NCI-H748 treated with DMSO at 0.1 percent for 48 hours (cell line): ENCODE data around the gene C2CD2.

ENCODE experiments used
- DNase-seq: peaks from one replicate; lab custom pipeline; 2025; lab: John Stamatoyannopoulos, UW

The C2CD2 gene

DNA sequence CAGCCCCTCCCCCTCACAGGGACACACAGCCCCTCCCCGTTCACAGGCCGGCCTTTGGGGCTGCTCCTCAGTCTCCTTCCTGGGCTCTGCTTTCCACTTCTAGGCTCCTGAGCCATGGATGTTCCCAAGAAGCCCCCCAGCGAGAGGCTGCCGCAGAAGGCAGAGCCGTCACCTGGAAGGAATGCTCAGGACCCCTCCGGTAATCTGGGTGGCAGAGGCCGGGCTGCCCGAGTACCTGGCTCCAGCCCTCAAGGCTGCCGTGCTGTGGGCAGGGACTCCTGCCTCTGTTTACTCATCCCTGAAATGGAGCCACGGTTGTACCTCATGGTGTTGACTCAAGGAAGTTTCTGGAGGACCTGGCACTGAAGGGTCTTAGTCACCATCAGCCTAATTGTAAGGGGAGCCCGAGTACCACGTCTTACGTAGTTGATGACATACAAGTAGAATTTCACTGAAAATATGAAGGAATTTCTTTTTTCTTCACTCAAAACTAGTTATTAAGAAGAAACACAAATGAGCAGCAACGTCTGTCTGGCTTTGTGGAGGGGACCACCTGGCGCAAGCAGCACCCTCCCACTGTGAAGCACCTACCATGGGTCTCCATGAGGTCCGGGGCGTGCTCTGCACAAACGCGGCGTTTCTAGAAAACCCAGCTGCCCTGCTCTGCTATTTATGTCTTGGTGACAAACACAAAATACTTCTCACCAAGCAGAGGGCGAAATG is 108.3 kb downstream of the C2CD2 start:
- no peak for DNase-seq

DNA sequence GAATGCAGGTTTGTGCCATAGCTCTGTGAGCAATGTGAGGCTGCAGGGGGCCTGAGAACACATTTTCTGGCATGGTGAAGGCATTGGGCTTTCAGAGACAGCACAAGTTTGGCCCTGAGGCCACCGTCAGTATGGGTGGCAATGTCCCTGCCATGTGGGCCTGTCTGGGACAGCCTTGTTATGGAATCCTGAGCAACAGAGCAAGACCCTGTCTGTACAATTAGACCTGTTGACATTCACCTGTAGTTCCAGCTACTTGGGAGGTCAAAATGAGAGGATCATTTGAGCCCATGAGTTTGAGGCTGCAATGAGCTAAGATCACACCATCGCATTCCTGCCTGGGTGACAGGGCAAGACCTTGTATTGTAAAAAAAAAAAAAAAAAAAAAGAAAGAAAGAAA is 110.2 kb downstream of the C2CD2 start:
- no peak for DNase-seq

- DNase-seq, result no peak
Measured at GRCh38 chr21:41840880-41841279, 112.9 kb downstream of the C2CD2 start.

GRCh38 chr21:41839387-41840000 is 114.3 kb downstream of the C2CD2 start:
- no peak for DNase-seq

DNA sequence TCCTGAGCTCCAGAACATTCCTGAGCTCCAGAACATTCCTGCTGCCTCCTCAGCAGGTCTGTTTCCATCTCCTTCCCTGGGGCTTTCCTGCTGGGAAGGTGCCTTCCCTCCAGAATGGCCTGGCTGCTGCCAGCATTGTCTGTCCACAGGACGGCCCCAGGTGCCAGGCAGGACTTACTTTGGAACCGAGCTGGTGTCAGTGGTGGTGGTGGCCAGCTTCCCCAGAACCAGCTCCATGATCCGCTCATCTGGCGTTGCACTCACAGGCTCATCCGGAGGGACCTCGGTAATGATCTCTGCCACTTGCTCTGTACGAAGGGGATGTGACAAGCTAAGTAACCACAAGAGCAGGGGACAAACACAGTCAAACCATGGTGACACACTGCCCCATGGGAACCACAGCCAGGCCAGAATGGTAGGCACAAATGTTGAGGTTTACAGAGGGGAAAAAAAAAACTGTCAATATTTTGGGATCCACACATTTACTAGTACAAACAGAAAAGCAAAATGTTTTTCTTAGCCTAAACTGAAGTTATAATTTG is 116.0 kb downstream of the C2CD2 start:
- DNase-seq, result no peak

DNA sequence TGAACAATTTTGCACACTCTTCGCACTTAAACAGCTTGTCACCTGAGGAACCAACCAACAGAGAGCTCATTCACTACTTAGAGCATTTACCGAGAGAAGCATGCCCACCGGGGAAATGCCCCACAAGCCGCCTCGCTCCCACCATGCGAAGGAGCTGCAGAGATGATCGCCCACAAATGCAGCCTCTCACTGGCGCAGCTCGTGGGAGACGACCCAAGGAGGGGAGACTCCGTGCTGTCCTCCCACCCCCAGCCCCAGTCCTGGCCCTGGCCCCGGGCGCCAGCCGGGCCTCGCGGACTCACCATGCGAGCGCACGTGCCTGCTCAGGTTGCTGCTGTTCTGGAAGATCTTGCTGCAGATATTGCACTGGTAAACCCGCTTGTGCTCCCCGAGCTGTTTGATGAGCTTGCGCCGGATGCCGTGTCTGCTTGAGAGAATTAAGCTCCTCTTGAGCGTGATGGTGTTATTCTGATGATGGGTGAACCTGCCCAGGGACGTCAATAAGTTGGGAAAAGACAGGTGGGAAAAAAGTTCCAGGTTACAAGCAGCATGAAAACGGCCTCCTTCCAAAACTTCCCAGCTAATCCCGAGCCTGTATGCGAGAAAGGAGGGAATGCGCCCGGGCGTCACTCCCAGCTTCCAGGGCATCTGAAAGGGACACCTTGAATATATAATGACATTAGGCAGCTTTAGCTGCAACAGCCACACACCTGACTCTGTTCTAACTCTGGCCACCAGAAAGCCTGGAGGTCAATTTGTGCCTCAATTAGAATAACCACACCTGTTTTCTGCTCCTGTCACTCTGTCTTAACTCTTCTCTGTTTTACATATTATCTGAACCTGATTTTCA is 117.4 kb downstream of the C2CD2 start:
- no peak for DNase-seq

DNA sequence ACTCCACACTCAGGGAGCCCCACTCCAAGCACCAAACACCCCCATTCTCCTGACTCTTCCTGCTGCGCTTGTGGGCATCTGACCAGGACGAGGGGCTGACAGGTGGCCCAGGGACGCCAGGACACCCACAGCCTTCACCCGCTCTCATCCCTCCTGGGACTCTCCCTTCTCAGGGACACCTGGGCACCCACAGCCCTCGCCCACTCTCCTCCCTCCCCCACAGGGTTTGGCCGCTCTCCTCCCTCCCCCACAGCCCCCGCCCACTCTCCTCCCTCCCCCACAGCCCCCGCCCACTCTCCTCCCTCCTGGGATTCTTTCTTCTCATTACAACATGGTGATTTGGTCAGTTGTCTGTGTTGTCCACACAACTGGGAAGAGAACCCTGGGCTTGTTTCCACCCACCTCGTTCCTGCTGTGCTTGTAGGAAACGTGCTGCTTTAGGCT is 118.1 kb downstream of the C2CD2 start:
- DNase-seq, result no peak
